Measurements from ENCODE around the gene CDH4. TPM values are rescaled to one million over a fixed set of nuclear protein-coding genes. Genes with fewer than 3 reads are reported as not detected.

CDH4 gene
- total and polyA plus RNA-seq, 2 donors (not counting 1 experiment from before 2014, with no cell fraction given): not detected

- no peaks in the 10 kb centered on the region for H4K20me1 ChIP-seq (ENCODE audit: control insufficient read depth, insufficient read depth, low read length, poor library complexity, severe bottlenecking)
- H3K9me3 ChIP-seq (ENCODE audit: control extremely low read depth in 1 of 3, control insufficient read depth in 2 of 3, insufficient read depth in 1 of 3, low read length in 2 of 3): peaks cover 0 to 17% (median 0%) of the 10 kb centered on the region in 3 donors
- H3K4me3 ChIP-seq (ENCODE audit: control extremely low read depth in 1 of 5, extremely low read depth in 1 of 5, insufficient read depth in 1 of 5, low read depth in 2 of 5, low read length in 4 of 5): no peak overlapping the region
- no peaks in the 10 kb centered on the region for H3K27me3 ChIP-seq (replicated peaks in 1 of 4; ENCODE audit: control extremely low read depth in 1 of 4, control insufficient read depth in 3 of 4, insufficient read depth in 4 of 4, low read length in 3 of 4)
- ATAC-seq (ENCODE audit: low read depth) (no peak), DNase-seq (no peak)
- Mint-ChIP-seq H3K9me3 (ENCODE audit: insufficient read depth) (peaks cover 3% of the 10 kb centered on the region), H3K4me1 (no peaks in the 10 kb centered on the region), H3K27me3 (no peaks in the 10 kb centered on the region), H3K4me3 (no peak overlapping the region), H3K27ac (no peak overlapping the region)
- POLR2A ChIA-PET: no interaction called here
- no peaks in the 10 kb centered on the region for H3K36me3 ChIP-seq (replicated peaks in 1 of 2; ENCODE audit: control extremely low read depth in 1 of 2, control insufficient read depth in 1 of 2, extremely low read depth in 1 of 2, insufficient read depth in 2 of 2, low read length in 1 of 2)
- no peak overlapping the region for H3K27ac ChIP-seq (ENCODE audit: low read length in 2 of 2)
- H3K4me2 ChIP-seq (replicated peaks; ENCODE audit: low read depth, low read length, poor library complexity, severe bottlenecking): no peak overlapping the region
- no peaks in the 10 kb centered on the region for H3K79me2 ChIP-seq (ENCODE audit: control insufficient read depth, insufficient read depth, low read length)
- CTCF ChIA-PET: no interaction called here
- WGBS (ENCODE audit: insufficient coverage): 87% methylated on average over 11 of the region's 16 CpGs
- H2AFZ ChIP-seq (ENCODE audit: insufficient read depth, low read depth, low read length, poor library complexity, severe bottlenecking): no peak overlapping the region
- TF ChIP-seq EZH2 (IDR thresholded peaks at IDR 0.05; ENCODE audit: borderline replicate concordance, insufficient read depth, low read depth, low read length, poor library complexity, severe bottlenecking) (no peak), CTCF (IDR thresholded peaks at IDR 0.05) (no peak)
- intact Hi-C loops (cut with micrococcal nuclease): no loop called here
- no peak overlapping the region for H3K9ac ChIP-seq (ENCODE audit: low read length)
- H3K4me1 ChIP-seq (ENCODE audit: control insufficient read depth in 2 of 2, insufficient read depth in 2 of 2, low read length in 2 of 2): no peaks in the 10 kb centered on the region
These were observed 490.2 kb downstream of the CDH4 start for GRCh38 chr20:61742097-61742825.

- WGBS (ENCODE audit: insufficient coverage): 93% methylated on average over 16 of the region's 16 CpGs
- H3K27me3 ChIP-seq (replicated peaks in 1 of 4; ENCODE audit: control extremely low read depth in 1 of 4, control insufficient read depth in 3 of 4, insufficient read depth in 4 of 4, low read length in 3 of 4): no peaks in the 10 kb centered on the region
- Mint-ChIP-seq H3K4me1 (no peaks in the 10 kb centered on the region), H3K27me3 (no peaks in the 10 kb centered on the region), H3K9me3 (ENCODE audit: insufficient read depth) (peaks cover 3% of the 10 kb centered on the region), H3K27ac (no peak overlapping the region), H3K4me3 (no peak overlapping the region)
- H3K4me3 ChIP-seq (ENCODE audit: control extremely low read depth in 1 of 5, extremely low read depth in 1 of 5, insufficient read depth in 1 of 5, low read depth in 2 of 5, low read length in 4 of 5): no peak overlapping the region
- no peak for TF ChIP-seq EZH2 (IDR thresholded peaks at IDR 0.05; ENCODE audit: borderline replicate concordance, insufficient read depth, low read depth, low read length, poor library complexity, severe bottlenecking)
- no peak for TF ChIP-seq CTCF (IDR thresholded peaks at IDR 0.05)
- CTCF ChIA-PET: no interaction called here
- no peaks in the 10 kb centered on the region for H4K20me1 ChIP-seq (ENCODE audit: control insufficient read depth, insufficient read depth, low read length, poor library complexity, severe bottlenecking)
- H3K36me3 ChIP-seq (replicated peaks in 1 of 2; ENCODE audit: control extremely low read depth in 1 of 2, control insufficient read depth in 1 of 2, extremely low read depth in 1 of 2, insufficient read depth in 2 of 2, low read length in 1 of 2): no peaks in the 10 kb centered on the region
- intact Hi-C loops (cut with micrococcal nuclease): no loop called here
- H3K9me3 ChIP-seq (ENCODE audit: control extremely low read depth in 1 of 3, control insufficient read depth in 2 of 3, insufficient read depth in 1 of 3, low read length in 2 of 3): peaks cover 0 to 18% (median 0%) of the 10 kb centered on the region in 3 donors
- POLR2A ChIA-PET: no interaction called here
- DNase-seq (no peak), ATAC-seq (ENCODE audit: low read depth) (no peak)
- H3K9ac ChIP-seq (ENCODE audit: low read length): no peak overlapping the region
- H3K79me2 ChIP-seq (ENCODE audit: control insufficient read depth, insufficient read depth, low read length): no peaks in the 10 kb centered on the region
- H3K27ac ChIP-seq (ENCODE audit: low read length in 2 of 2): no peak overlapping the region
- H3K4me1 ChIP-seq (ENCODE audit: control insufficient read depth in 2 of 2, insufficient read depth in 2 of 2, low read length in 2 of 2): no peaks in the 10 kb centered on the region
- H2AFZ ChIP-seq (ENCODE audit: insufficient read depth, low read depth, low read length, poor library complexity, severe bottlenecking): no peak overlapping the region
- H3K4me2 ChIP-seq (replicated peaks; ENCODE audit: low read depth, low read length, poor library complexity, severe bottlenecking): no peak overlapping the region
These were observed 491.5 kb downstream of the CDH4 start for GRCh38 chr20:61743606-61744005.

All from B cell (primary cell).